Measurements from ENCODE around the gene ZNF644.
"Not testable (repeated sequence)": the region's sequence is repeated elsewhere in the genome, so short reads cannot be mapped to it uniquely, and the experiment has no call there.

Gene ZNF644

DNA sequence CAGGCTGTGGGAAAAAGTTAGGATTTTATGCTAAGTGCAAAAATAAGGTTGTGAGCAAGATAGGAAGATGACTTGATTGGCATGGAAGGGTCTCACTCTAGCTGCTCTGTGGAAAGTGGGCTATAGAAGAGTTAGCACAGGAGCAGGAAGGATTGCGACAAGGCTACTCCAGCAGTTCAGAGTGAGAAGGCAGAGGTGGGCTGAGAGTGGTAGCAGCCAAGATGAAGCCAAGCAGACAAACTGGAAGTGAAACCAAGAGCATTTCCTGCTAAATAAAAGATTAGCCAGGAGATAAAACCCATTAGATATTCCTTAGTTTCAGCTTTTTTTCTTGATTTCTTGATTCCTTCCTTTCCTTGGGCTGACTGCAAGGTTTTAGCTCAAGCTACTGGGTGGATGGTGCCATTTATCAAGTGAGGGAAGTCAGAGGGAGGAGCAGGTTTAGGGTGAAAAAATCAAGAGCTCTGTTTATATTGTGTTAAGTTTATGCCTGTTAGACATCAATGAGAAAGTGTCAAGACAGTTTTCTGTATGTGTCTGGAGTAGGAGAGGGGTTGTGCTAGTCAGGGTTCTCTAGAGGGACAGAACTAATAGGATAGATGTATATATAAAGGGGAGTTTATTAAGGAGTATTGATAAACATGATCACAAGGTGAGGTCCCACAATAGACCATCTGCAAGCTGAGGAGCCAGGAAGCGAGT is 33.1 kb upstream of the ZNF644 start:
- peak; percentile 40 for DNase-seq (ENCODE audit: low read depth)
- no peak overlapping the region for H3K4me3 ChIP-seq (ENCODE audit: low read depth, low read length)
- TF ChIP-seq, protein P1, sequence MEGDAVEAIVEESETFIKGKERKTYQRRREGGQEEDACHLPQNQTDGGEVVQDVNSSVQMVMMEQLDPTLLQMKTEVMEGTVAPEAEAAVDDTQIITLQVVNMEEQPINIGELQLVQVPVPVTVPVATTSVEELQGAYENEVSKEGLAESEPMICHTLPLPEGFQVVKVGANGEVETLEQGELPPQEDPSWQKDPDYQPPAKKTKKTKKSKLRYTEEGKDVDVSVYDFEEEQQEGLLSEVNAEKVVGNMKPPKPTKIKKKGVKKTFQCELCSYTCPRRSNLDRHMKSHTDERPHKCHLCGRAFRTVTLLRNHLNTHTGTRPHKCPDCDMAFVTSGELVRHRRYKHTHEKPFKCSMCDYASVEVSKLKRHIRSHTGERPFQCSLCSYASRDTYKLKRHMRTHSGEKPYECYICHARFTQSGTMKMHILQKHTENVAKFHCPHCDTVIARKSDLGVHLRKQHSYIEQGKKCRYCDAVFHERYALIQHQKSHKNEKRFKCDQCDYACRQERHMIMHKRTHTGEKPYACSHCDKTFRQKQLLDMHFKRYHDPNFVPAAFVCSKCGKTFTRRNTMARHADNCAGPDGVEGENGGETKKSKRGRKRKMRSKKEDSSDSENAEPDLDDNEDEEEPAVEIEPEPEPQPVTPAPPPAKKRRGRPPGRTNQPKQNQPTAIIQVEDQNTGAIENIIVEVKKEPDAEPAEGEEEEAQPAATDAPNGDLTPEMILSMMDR (IDR thresholded peaks at IDR 0.05; ENCODE audit: insufficient read depth, low read depth, low read length, missing control alignments) = no peak

DNA sequence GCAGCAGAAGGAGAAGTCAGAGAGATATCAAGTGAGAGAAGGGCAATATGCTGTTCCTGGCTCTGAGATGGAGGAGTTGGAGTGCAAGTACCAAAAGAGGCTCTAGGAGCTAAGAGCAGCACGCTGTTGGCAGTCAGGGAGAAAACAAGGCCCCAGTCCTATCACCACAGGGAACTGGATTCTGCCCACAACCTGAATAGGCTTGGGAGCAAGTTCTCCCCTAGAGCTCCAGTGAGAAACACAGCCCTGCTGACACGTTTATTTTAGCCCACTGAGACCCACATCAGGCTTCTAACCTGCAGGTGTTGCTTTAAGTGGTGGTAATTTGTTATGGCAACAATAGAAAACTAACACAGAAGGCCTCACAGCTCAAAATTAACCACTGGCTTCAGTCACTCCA is 31.8 kb upstream of the ZNF644 start:
- H3K4me3 ChIP-seq (ENCODE audit: low read depth, low read length) = no peak overlapping the region
- TF ChIP-seq, protein P1 (IDR thresholded peaks at IDR 0.05; ENCODE audit: insufficient read depth, low read depth, low read length, missing control alignments) = no peak
- no peak for DNase-seq (ENCODE audit: low read depth)

DNA sequence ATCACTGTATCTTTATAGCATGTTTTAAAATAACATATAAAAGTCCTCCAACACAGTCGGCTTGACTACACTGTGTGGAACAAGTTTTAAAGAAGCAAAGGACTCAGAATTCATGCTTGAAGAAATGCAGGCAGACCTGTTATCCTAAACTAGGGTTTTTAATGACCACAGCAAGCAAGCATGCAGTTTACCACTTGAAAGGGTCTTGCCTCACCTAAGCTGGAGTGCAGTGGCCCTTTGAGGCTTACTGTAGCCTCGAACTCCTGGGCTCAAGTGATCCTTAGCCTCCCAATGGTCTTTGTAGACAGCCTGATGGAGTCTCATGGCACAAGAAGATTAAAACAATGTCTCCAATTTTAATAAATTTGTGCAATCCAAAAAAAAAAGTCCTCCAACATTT is 27.7 kb upstream of the ZNF644 start:
- not testable (repeated sequence) for DNase-seq (ENCODE audit: low read depth); H3K4me3 ChIP-seq (ENCODE audit: low read depth, low read length)

DNA sequence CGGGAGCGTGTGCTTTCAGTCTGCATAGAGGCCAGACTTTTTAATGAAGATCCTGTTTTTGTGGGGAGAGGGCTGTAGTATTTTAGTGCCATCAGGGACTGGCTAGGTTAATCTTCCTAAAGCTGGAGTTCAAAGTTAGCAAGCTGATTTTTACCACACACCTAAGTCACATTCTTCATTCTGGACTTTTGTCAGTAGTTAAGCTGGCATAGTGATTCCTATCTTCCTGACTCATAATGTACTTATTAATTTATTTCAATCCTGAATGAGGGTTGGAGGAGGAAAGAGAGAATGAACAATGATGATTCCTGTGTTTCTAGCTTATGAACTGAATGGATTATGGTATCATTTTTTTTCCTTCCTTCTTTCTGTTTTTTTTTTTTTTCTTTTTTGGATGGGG is 24.9 kb upstream of the ZNF644 start:
- H3K4me3 ChIP-seq (ENCODE audit: low read depth, low read length) = no peak overlapping the region
- TF ChIP-seq, protein P1 (IDR thresholded peaks at IDR 0.05; ENCODE audit: insufficient read depth, low read depth, low read length, missing control alignments) = no peak
- no peak for DNase-seq (ENCODE audit: low read depth)

DNA sequence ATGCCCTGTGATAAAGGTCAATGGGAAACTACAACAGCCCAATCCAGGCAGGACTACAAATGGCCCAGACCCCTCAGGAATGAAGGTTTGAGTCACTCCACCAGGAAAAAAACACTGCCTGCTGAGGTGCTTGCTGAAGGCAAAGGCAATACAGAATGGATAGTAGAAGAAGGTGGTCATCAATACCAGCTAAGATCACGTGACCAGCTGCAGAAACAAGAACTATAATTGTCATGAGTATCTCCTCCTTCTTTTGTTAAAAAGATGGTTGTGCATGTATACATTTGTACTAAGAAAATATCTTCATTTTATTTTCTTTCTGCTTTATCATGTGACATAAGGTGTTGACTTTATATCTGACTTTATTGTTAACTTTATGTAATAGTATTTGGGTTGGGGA is 23.4 kb upstream of the ZNF644 start:
- TF ChIP-seq, protein P1 (IDR thresholded peaks at IDR 0.05; ENCODE audit: insufficient read depth, low read depth, low read length, missing control alignments) = no peak
- no peak for DNase-seq (ENCODE audit: low read depth)
- no peak overlapping the region for H3K4me3 ChIP-seq (ENCODE audit: low read depth, low read length)

DNA sequence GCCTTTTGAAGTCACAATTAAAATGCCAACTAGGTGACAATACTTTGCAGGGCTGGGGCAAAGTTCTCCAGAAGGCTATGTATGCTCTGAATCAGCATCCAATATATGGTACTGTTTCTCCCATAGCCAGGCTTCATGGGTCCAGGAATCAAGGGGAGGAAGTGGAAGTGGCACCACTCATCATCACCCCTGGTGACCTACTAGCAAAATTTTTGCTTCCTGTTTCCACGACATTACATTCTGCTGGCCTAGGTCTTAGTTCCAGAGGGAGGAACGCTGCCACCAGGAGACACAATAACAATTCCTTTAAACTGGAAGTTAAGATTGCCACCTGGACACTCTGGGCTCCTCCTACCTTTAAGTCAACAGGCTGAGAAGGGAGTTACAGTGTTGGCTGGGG is 22.9 kb upstream of the ZNF644 start:
- H3K4me3 ChIP-seq (ENCODE audit: low read depth, low read length); DNase-seq (ENCODE audit: low read depth): not testable (repeated sequence)

DNA sequence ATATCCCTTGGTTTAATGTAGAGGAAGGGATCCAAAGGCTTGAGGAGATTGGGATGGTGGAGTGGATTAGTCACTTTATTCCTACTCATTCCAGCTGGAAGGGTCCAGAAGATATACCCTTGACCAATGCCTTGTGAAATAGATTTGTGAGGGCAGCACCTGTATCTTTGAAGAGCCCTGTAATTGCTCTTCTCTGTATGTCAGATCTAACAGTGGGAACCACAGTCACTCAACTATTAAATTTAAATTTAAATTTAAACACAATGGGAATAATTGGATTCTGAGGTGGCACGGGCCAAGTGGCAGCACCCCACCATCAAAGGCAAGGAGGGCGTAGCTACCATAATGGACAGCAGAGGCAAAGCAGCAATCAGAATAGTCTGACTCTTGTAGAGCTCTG is 20.5 kb upstream of the ZNF644 start:
- DNase-seq (ENCODE audit: low read depth); H3K4me3 ChIP-seq (ENCODE audit: low read depth, low read length): not testable (repeated sequence)

DNA sequence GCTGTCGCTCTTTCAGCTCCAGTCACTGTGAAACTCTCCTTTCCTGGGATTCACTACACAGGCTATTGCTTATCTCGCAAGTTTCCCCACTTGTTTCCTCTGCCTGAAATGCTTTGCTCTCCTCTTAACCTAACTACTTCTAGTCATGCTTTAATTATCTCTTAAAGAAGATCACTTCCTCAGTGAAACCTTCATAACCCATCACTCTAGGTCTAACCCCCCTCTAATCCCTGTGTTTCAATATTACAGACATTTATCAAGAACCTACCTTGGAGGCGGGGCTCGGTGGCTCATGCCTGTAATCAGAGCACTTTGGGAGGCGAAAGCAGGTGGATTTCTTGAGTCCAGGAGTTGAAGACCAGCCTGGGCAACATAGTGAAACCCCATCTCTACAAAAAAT is 16.7 kb upstream of the ZNF644 start:
- H3K4me3 ChIP-seq (ENCODE audit: low read depth, low read length) = no peak overlapping the region
- no peak for DNase-seq (ENCODE audit: low read depth)
- TF ChIP-seq, protein P1 (IDR thresholded peaks at IDR 0.05; ENCODE audit: insufficient read depth, low read depth, low read length, missing control alignments) = no peak
